HepG2 (cell line): ENCODE results near the gene FAM184B. TPM values are rescaled to one million over a fixed set of nuclear protein-coding genes. Genes with fewer than 3 reads are reported as not detected.

Source experiments
- ATAC-seq: fragments of 200-7000 bp; cut with Tn5 transposase; 3 replicates; pipeline ENCODE4 v1.9.1; 2020; ENCODE audit warnings: mild to moderate bottlenecking, moderate library complexity
- BruUV-seq: library from RNA; stranded (reverse); fragments of 400-500 nt; replicated peaks from 2 replicates; lab custom pipeline; 2021; lab: Mats Ljungman, UMichigan
- CTCF ChIA-PET: fragments of 300-600 bp; formaldehyde crosslinking; extraction: SDS; loops from one replicate; lab custom pipeline; 2021; ENCODE audit warnings: low total read pairs, inconsistent platforms, low intra/inter-chr PET ratio; lab: Yijun Ruan, JAX
- POLR2A ChIA-PET: fragments of 350-600 bp; sonication (Branson Sonifier 250); formaldehyde crosslinking; loops from one replicate; lab custom pipeline; 2020; ENCODE audit warnings: antibody characterized with exemption, inconsistent platforms; lab: Yijun Ruan, JAX
- DNase-seq: peaks from one replicate; pipeline ENCODE4 v3.0.0-alpha.2; 2015; ENCODE audit warnings: low spot score
- FAIRE-seq: peaks from 3 replicates; lab custom pipeline; 2011; peaks lifted over from hg19 to GRCh38; lab: Jason Lieb, UNC
- H2AFZ ChIP-seq: one replicate; pipeline ENCODE4 v1.6.1; 2011; ENCODE audit warnings: low read length, inconsistent platforms
- H3K27ac ChIP-seq: fragments of 300-600 bp; 3 replicates; pipeline ENCODE4 v1.8.0; 2011; ENCODE audit warnings: mixed run types, mild to moderate bottlenecking, mixed read lengths, low read length, inconsistent platforms; ENCODE audit not compliant: insufficient read depth; ENCODE audit errors: extremely low read length
- H3K27me3 ChIP-seq, 2 experiments: fragments of 200-600 bp in 1 of 2; 2 replicates in 1 of 2; 3 replicates in 1 of 2; pipeline versions ENCODE4 v1.6.0 to v1.8.0; 2011; ENCODE audit warnings: low read length in 2 of 2, mild to moderate bottlenecking in 2 of 2, moderate library complexity in 2 of 2, inconsistent platforms in 1 of 2; ENCODE audit not compliant: insufficient read depth in 2 of 2, control insufficient read depth in 1 of 2
- H3K36me3 ChIP-seq, 2 experiments: fragments of 200-600 bp in 1 of 2; replicated peaks in 1 of 2; 2 replicates in 1 of 2; 3 replicates in 1 of 2; pipeline versions ENCODE4 v1.5.1 to v1.8.0; 2011; ENCODE audit warnings: low read length in 2 of 2, inconsistent platforms in 1 of 2; ENCODE audit not compliant: insufficient read depth in 2 of 2, control insufficient read depth in 1 of 2
- H3K4me1 ChIP-seq: 2 replicates; pipeline ENCODE4 v1.5.1; 2012; ENCODE audit warnings: low read length, inconsistent platforms; ENCODE audit not compliant: insufficient read depth
- H3K4me2 ChIP-seq: 2 replicates; pipeline ENCODE4 v1.6.0; 2011; ENCODE audit warnings: low read depth, low read length, inconsistent platforms
- H3K4me3 ChIP-seq, 3 experiments: fragments of 200-600 bp in 1 of 3; sonication (generic), shearing (Covaris generic) in 1 of 3; replicated peaks in 1 of 3; 2 replicates each; pipeline ENCODE4 v1.5.1; 2011 to 2016; ENCODE audit warnings: low read length in 3 of 3, inconsistent platforms in 2 of 3, low read depth in 2 of 3, mild to moderate bottlenecking in 2 of 3, control low read depth in 1 of 3, mixed read lengths in 1 of 3; ENCODE audit not compliant: insufficient read depth in 1 of 3
- H3K79me2 ChIP-seq: one replicate; pipeline ENCODE4 v1.6.1; 2011; ENCODE audit warnings: low read length, inconsistent platforms; ENCODE audit not compliant: insufficient read depth
- H3K9ac ChIP-seq: 2 replicates; pipeline ENCODE4 v1.6.0; 2011; ENCODE audit warnings: mild to moderate bottlenecking, low read depth, low read length, inconsistent platforms; ENCODE audit not compliant: insufficient read depth
- H3K9me3 ChIP-seq: 2 replicates; pipeline ENCODE4 v1.5.1; 2012; ENCODE audit warnings: mild to moderate bottlenecking, low read length
- H4K20me1 ChIP-seq: 2 replicates; pipeline ENCODE4 v1.6.0; 2011; ENCODE audit warnings: inconsistent platforms, mild to moderate bottlenecking, low read length, moderate library complexity; ENCODE audit not compliant: insufficient read depth
- HNRNPH1 ChIP-seq: fragments of 200-400 bp; formaldehyde crosslinking; optimal IDR thresholded peaks from 2 replicates; pipeline ENCODE3; 2017; ENCODE audit warnings: mild to moderate bottlenecking, low read depth, low read length
- KLF11 ChIP-seq: IDR thresholded peaks from 2 replicates; pipeline ENCODE4 v1.6.1; 2016; ENCODE audit warnings: missing compliant biosample characterization
- MAF1 ChIP-seq: sonication (generic); formaldehyde crosslinking; IDR thresholded peaks from 2 replicates; pipeline ENCODE4 v1.5.0; 2020; ENCODE audit warnings: missing genetic modification reagents, borderline replicate concordance
- RBFOX2 ChIP-seq: fragments of 200-400 bp; formaldehyde crosslinking; IDR thresholded peaks from 2 replicates; pipeline ENCODE4 v1.6.1; 2017; ENCODE audit warnings: low read depth, mild to moderate bottlenecking, low read length
- SOX6 ChIP-seq, 2 experiments: fragments of 450-650 bp in 1 of 2; sonication (generic) in 1 of 2; formaldehyde crosslinking in 1 of 2; IDR thresholded peaks; 2 replicates each; pipeline versions ENCODE4 v1.4.0 to v1.6.1; 2017 to 2020; ENCODE audit warnings: antibody characterized with exemption in 1 of 2, mild to moderate bottlenecking in 1 of 2, missing genetic modification reagents in 1 of 2
- WGBS: methylation state at CpG from one replicate; pipeline ENCODE4 v1.1.6; 2017; ENCODE audit warnings: low lambda C conversion rate; 5-methylcytosine and 5-hydroxymethylcytosine counted together
- in situ Hi-C: cut with HindIII; loops from 2 replicates; pipeline ENCODE4 v1.10.0; 2017; ENCODE audit warnings: low pct_unique_long_range_greater_than_20kb; ENCODE audit not compliant: extremely low pct_ligation_motif_present
- intact Hi-C: fragments of 100-400 bp; cut with micrococcal nuclease; formaldehyde crosslinking; loops from one replicate; pipeline ENCODE4 v1.10.0; 2022; ENCODE audit not compliant: unreplicated experiment
- polyA plus RNA-seq, 8 experiments: library from polyadenylated mRNA; depleted of rRNA in 3 of 8; stranded (reverse) in 7 of 8; unstranded in 1 of 8; fragments of >200 nt; fragmentation: Illumina TruSeq in 4 of 8; extraction: Trizol in 4 of 8; gene quantifications; 2 replicates each; pipeline versions ENCODE4 v1.2.1 to v1.2.3, GENCODE V29; 2011 to 2016; ENCODE audit warnings: low read depth in 4 of 8, missing spikeins in 1 of 8, mixed read lengths in 1 of 8; ENCODE audit not compliant: insufficient read depth in 1 of 8
- total RNA-seq, 5 experiments: library from RNA; depleted of rRNA; stranded (reverse); fragments of >200 nt; fragmentation: Illumina TruSeq; extraction: Trizol; gene quantifications; 2 replicates each; pipeline ENCODE4 v1.2.3, GENCODE V29; 2016; ENCODE audit warnings: low read depth in 1 of 5

FAM184B gene
- total and polyA plus RNA-seq, 2 of the 13 experiments (the other 11 are each of a cell fraction or from before 2014, with no cell fraction given): not detected

GRCh38 chr4:17587094-17587822 is 194.2 kb downstream of the FAM184B start (continued):
- TF ChIP-seq SOX6 (IDR thresholded peaks at IDR 0.05): no peak
- TF ChIP-seq SOX6 (CRISPR knock-in tag; IDR thresholded peaks at IDR 0.05): peak; percentile 23; the same call in 1 of the 2 replicates

- Histone ChIP-seq H3K36me3 (peaks cover 13 to 81% of the 10 kb centered on the region in 2 experiments), H2AFZ (no peak overlapping the region), H3K4me3 (no peak overlapping the region), H4K20me1 (no peaks in the 10 kb centered on the region), H3K27me3 (no peaks in the 10 kb centered on the region), H3K9ac (no peak overlapping the region), H3K4me1 (peaks cover 48% of the 10 kb centered on the region), H3K79me2 (peaks cover 6% of the 10 kb centered on the region), H3K27ac (no peak overlapping the region), H3K4me2 (no peak overlapping the region), H3K9me3 (no peaks in the 10 kb centered on the region)
- in situ Hi-C loops (no loop called here), intact Hi-C loops (no loop called here)
- WGBS: 98% methylated on average over 10 of the region's 10 CpGs
- DNase-seq (no peak), FAIRE-seq (no peak), ATAC-seq (no peak)
- peak; percentile 30; the same call in 1 of the 2 replicates for TF ChIP-seq RBFOX2
- TF ChIP-seq MAF1 (CRISPR knock-in tag): no peak
- CTCF ChIA-PET: no interaction called here
- POLR2A ChIA-PET: no interaction called here
- BruUV-seq: no TSS peak
Measured at GRCh38 chr4:17584521-17585213, 196.8 kb downstream of the FAM184B start.

DNA sequence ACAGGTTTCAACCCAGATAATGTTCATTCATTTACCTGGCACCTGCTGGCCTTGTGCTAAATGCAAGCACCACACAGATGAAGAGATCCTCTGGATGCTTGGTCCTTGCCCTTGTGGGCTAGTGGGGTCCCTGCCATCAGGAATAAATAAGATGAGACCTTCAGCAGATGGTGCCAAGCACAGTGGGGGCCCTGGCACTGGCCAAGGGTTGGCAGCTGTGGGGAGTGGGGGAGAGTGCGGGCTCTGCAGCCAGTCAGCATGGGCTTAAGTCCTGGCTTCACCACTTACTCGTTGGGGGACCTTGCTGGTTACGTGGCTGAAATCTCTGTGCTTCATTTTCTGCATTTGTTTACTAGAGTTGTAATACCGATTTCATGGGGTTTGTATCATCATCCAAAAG is 197.5 kb downstream of the FAM184B start:
- H3K27me3 ChIP-seq: no peaks in the 10 kb centered on the region
- no peaks in the 10 kb centered on the region for H3K9me3 ChIP-seq
- peaks cover 12% of the 10 kb centered on the region for H3K79me2 ChIP-seq
- peaks cover 48% of the 10 kb centered on the region for H3K4me1 ChIP-seq
- intact Hi-C loops: no loop called here
- H3K27ac ChIP-seq: no peak overlapping the region
- peaks cover 10 to 78% of the 10 kb centered on the region in 2 experiments for H3K36me3 ChIP-seq
- DNase-seq: no peak
- no peak for FAIRE-seq
- no peaks in the 10 kb centered on the region for H4K20me1 ChIP-seq
- CTCF ChIA-PET: no interaction called here
- no peak overlapping the region for H3K9ac ChIP-seq
- WGBS: 97% methylated on average over 4 of the region's 4 CpGs
- no peak for TF ChIP-seq HNRNPH1
- TF ChIP-seq KLF11 (CRISPR knock-in tag): no peak
- 0 out of 2 replicates have a peak, but pooled peaks have one; percentile 33 for TF ChIP-seq RBFOX2
- TF ChIP-seq, all 625 proteins: peak for 1
- POLR2A ChIA-PET: interaction anchor here (1.7 kb wide), 1 partner anchor 25 kb away, joined by 4 read pairs; no protein-coding TSS in a partner anchor
- H2AFZ ChIP-seq: no peak overlapping the region
- H3K4me2 ChIP-seq: no peak overlapping the region
- ATAC-seq: no peak
- in situ Hi-C loops: no loop called here
- BruUV-seq: no TSS peak
- no peak overlapping the region for H3K4me3 ChIP-seq
